CD14-positive monocyte (primary cell): ENCODE measurements around the gene MSL1. TPM values are rescaled to one million over a fixed set of nuclear protein-coding genes. Genes with fewer than 3 reads are reported as not detected.
A peak's percentile ranks its signal among the peaks of the same experiment; 100 is the strongest.

Experiments
- DNase-seq, 3 donors: peaks; one replicate each; pipeline ENCODE4 v3.0.0-alpha.2; 2011 to 2022
- H2AFZ ChIP-seq: 2 replicates; pipeline ENCODE4 v1.6.0; 2012; ENCODE audit warnings: mild to moderate bottlenecking, low read depth, low read length, inconsistent platforms; ENCODE audit not compliant: insufficient read depth, poor library complexity, severe bottlenecking
- H3K27ac ChIP-seq, 2 donors: 1 replicate in 1 of 2; 2 replicates in 1 of 2; pipeline ENCODE4 v1.5.1; 2012 to 2013; ENCODE audit warnings: low read length in 2 of 2, control low read depth in 1 of 2, inconsistent platforms in 1 of 2, low read depth in 1 of 2, mild to moderate bottlenecking in 1 of 2
- H3K27me3 ChIP-seq, 2 donors: one replicate each; pipeline versions ENCODE4 v1.6.0 to v1.6.1; 2011 to 2013; ENCODE audit warnings: low read length in 2 of 2; ENCODE audit not compliant: control insufficient read depth in 2 of 2, insufficient read depth in 2 of 2
- H3K36me3 ChIP-seq, 2 donors: replicated peaks in 1 of 2; 1 replicate in 1 of 2; 2 replicates in 1 of 2; pipeline versions ENCODE4 v1.5.1 to v1.6.1; 2012 to 2013; ENCODE audit warnings: low read length in 2 of 2, control low read depth in 1 of 2, inconsistent platforms in 1 of 2, mild to moderate bottlenecking in 1 of 2; ENCODE audit not compliant: insufficient read depth in 2 of 2, control insufficient read depth in 1 of 2
- H3K4me1 ChIP-seq, 2 donors: 1 replicate in 1 of 2; 2 replicates in 1 of 2; pipeline versions ENCODE4 v1.5.1 to v1.6.1; 2012 to 2013; ENCODE audit warnings: low read length in 2 of 2, control low read depth in 1 of 2, inconsistent platforms in 1 of 2, mild to moderate bottlenecking in 1 of 2, moderate library complexity in 1 of 2; ENCODE audit not compliant: insufficient read depth in 2 of 2, control insufficient read depth in 1 of 2
- H3K4me2 ChIP-seq: replicated peaks from 2 replicates; pipeline ENCODE3; 2012; ENCODE audit warnings: low read length, moderate library complexity, mild to moderate bottlenecking; ENCODE audit not compliant: poor library complexity, severe bottlenecking; ENCODE audit errors: extremely low read depth
- H3K4me3 ChIP-seq, 3 experiments: fragments of 200-600 bp in 1 of 3; sonication (generic) in 1 of 3; replicated peaks in 1 of 3; 1 replicate in 2 of 3; 2 replicates in 1 of 3; pipeline ENCODE4 v1.5.1; 2011 to 2013; ENCODE audit warnings: low read length in 3 of 3, mild to moderate bottlenecking in 3 of 3, control low read depth in 2 of 3, low read depth in 2 of 3, inconsistent platforms in 1 of 3, moderate library complexity in 1 of 3
- H3K79me2 ChIP-seq: 2 replicates; pipeline ENCODE4 v1.6.0; 2012; ENCODE audit warnings: mild to moderate bottlenecking, control low read depth, inconsistent platforms, low read length, moderate library complexity; ENCODE audit not compliant: insufficient read depth
- H3K9ac ChIP-seq: 2 replicates; pipeline ENCODE4 v1.6.0; 2017; ENCODE audit warnings: low read length, mild to moderate bottlenecking; ENCODE audit not compliant: insufficient read depth, poor library complexity, severe bottlenecking
- H3K9me3 ChIP-seq, 2 donors: replicated peaks in 1 of 2; 1 replicate in 1 of 2; 2 replicates in 1 of 2; pipeline versions ENCODE4 v1.5.1 to v1.6.1; 2012 to 2013; ENCODE audit warnings: low read length in 2 of 2, control low read depth in 1 of 2; ENCODE audit not compliant: control insufficient read depth in 1 of 2, insufficient read depth in 1 of 2
- H4K20me1 ChIP-seq: 2 replicates; pipeline ENCODE4 v1.6.0; 2012; ENCODE audit warnings: mild to moderate bottlenecking, low read length, control low read depth, moderate library complexity; ENCODE audit not compliant: insufficient read depth
- H3K27ac Mint-ChIP-seq, 7 donors: one replicate each; pipeline ENCODE4 v1.8.0; 2020; ENCODE audit warnings: mild to moderate bottlenecking in 7 of 7, mixed read lengths in 7 of 7, moderate library complexity in 6 of 7, inconsistent platforms in 2 of 7
- H3K27me3 Mint-ChIP-seq, 3 donors: one replicate each; pipeline ENCODE4 v1.8.0; 2021 to 2022; ENCODE audit warnings: low read depth in 3 of 3, mild to moderate bottlenecking in 3 of 3, mixed read lengths in 3 of 3, moderate library complexity in 3 of 3, inconsistent platforms in 1 of 3
- H3K36me3 Mint-ChIP-seq, 2 donors: one replicate each; pipeline ENCODE4 v1.8.0; 2020; ENCODE audit warnings: mixed read lengths in 2 of 2, inconsistent platforms in 1 of 2, mild to moderate bottlenecking in 1 of 2
- H3K4me1 Mint-ChIP-seq: one replicate; pipeline ENCODE4 v1.8.0; 2020; ENCODE audit warnings: mild to moderate bottlenecking, mixed read lengths
- H3K4me3 Mint-ChIP-seq, 2 donors: one replicate each; pipeline ENCODE4 v1.8.0; 2020; ENCODE audit warnings: mild to moderate bottlenecking in 2 of 2, mixed read lengths in 2 of 2, moderate library complexity in 1 of 2
- H3K9me3 Mint-ChIP-seq, 7 donors: one replicate each; pipeline ENCODE4 v1.8.0; 2020 to 2022; ENCODE audit warnings: mixed read lengths in 7 of 7, mild to moderate bottlenecking in 6 of 7, moderate library complexity in 6 of 7, inconsistent platforms in 2 of 7
- WGBS: methylation state at CpG from one replicate; pipeline ENCODE4 v1.1.5; 2013; ENCODE audit warnings: missing lambda C conversion rate; ENCODE audit not compliant: insufficient coverage; 5-methylcytosine and 5-hydroxymethylcytosine counted together
- intact Hi-C, 2 donors: fragments of 100-400 bp; cut with micrococcal nuclease; formaldehyde crosslinking; loops; one replicate each; pipeline versions ENCODE4 v1.15.0 to v1.15.1; 2023
- polyA plus RNA-seq, 3 donors: library from polyadenylated mRNA; depleted of rRNA in 1 of 3; unstranded in 2 of 3; stranded (reverse) in 1 of 3; fragments of 300-500 nt in 2 of 3; fragments of >200 nt in 1 of 3; fragmentation: Illumina TruSeq in 2 of 3; gene quantifications; 1 replicate in 2 of 3; 2 replicates in 1 of 3; pipeline ENCODE4 v1.2.3, GENCODE V29; 2012 to 2021
- TF ChIP-seq, protein P1 (sequence below): fragments of 200-600 bp; IDR thresholded peaks from one replicate; pipeline ENCODE4 v1.8.0; 2022; ENCODE audit warnings: antibody characterized with exemption, mild to moderate bottlenecking

Gene MSL1
- polyA plus RNA-seq, 3 donors, result 10.0 to 89.2 (median 11.4) TPM

- H3K4me1 ChIP-seq, result peaks cover 40 to 52% of the 10 kb centered on the region in 2 donors
- whole genome bisulfite sequencing, result no CpG with 5 or more reads among the region's 4 CpGs
- intact Hi-C loops, result loop anchor here (2.0 to 10.0 kb wide), 3 partner anchors 50 to 172 kb away; partner anchors contain the start of genes CDC6 (in 1 of the 2) and THRA (in 1 of the 2)
- no peak overlapping the region for H3K4me3 ChIP-seq
- H3K36me3 ChIP-seq, result no peaks in the 10 kb centered on the region
- no peak overlapping the region for H3K4me2 ChIP-seq
- no peak overlapping the region for H3K27ac ChIP-seq
- H3K4me1 Mint-ChIP-seq, result peaks cover 59% of the 10 kb centered on the region
- H3K9ac ChIP-seq, result no peak overlapping the region
- H3K27me3 ChIP-seq, result no peaks in the 10 kb centered on the region
- H3K9me3 Mint-ChIP-seq, result peaks cover 0 to 3% (median 0%) of the 10 kb centered on the region in 7 donors
- no peak overlapping the region for H2AFZ ChIP-seq
- no peaks in the 10 kb centered on the region for H4K20me1 ChIP-seq
- no peaks in the 10 kb centered on the region for H3K9me3 ChIP-seq
- DNase-seq, result no peak
- TF ChIP-seq, protein P1, sequence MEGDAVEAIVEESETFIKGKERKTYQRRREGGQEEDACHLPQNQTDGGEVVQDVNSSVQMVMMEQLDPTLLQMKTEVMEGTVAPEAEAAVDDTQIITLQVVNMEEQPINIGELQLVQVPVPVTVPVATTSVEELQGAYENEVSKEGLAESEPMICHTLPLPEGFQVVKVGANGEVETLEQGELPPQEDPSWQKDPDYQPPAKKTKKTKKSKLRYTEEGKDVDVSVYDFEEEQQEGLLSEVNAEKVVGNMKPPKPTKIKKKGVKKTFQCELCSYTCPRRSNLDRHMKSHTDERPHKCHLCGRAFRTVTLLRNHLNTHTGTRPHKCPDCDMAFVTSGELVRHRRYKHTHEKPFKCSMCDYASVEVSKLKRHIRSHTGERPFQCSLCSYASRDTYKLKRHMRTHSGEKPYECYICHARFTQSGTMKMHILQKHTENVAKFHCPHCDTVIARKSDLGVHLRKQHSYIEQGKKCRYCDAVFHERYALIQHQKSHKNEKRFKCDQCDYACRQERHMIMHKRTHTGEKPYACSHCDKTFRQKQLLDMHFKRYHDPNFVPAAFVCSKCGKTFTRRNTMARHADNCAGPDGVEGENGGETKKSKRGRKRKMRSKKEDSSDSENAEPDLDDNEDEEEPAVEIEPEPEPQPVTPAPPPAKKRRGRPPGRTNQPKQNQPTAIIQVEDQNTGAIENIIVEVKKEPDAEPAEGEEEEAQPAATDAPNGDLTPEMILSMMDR, result no peak
- no peak overlapping the region for H3K4me3 Mint-ChIP-seq
- peaks cover 0 to 2% (median 0%) of the 10 kb centered on the region in 3 donors for H3K27me3 Mint-ChIP-seq
- H3K27ac Mint-ChIP-seq, result peak overlapping the region in 6 of 7 donors; percentile 16 to 86 (median 65)
- no peaks in the 10 kb centered on the region for H3K36me3 Mint-ChIP-seq
- H3K79me2 ChIP-seq, result no peaks in the 10 kb centered on the region
These were observed 9.1 kb upstream of the MSL1 start for GRCh38 chr17:40112718-40113109.

DNA sequence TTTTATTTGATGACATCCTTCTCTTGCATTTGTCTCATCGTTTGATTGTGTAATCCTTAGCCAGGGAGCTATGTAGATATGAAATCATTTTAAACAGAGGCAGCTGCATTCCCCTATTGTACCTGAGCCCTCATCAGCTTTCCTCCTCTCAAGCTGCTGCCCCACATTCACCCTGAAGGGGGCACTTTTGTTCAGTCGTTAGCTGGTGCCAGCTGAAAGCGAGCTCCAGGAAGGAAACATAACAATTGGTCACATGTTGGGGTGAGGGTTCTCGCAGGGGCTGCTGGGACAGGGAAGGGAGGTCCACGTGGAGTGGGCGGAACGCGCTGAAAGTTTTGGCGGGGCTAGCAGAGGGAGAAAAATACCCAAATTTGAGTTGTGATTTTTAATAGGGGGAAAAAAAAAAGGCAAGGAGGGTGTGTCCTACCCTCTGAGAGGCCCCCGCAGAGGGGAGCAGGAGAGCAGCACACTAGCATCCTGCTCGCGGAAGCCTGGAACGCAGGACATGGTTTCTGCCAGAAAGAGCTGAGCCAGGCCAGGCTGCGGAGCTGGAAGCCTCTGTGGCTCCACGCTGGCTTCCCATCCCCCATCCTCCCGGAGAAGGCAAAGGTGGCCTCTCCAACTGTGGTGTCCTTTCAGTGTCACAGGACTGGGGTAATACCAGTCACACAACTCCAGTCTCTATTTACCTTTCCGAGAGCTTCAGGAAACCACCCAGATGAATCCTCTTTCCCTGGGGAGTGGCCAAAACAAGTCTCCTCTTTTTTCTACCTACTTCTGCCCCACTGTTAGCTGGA lies 8.5 kb upstream of the MSL1 start:
- H3K36me3 ChIP-seq, result no peaks in the 10 kb centered on the region
- intact Hi-C loops, result loop anchor here (2.0 to 10.0 kb wide), 3 partner anchors 51 to 171 kb away; partner anchors contain the start of genes CDC6 (in 1 of the 2) and THRA (in 1 of the 2)
- peak overlapping the region; percentile 22 for H3K9ac ChIP-seq
- H3K27ac ChIP-seq, result no peak overlapping the region
- DNase-seq, result peak; percentile 91 to 92 (median 91)
- peak overlapping the region; percentile 72 for H2AFZ ChIP-seq
- Mint-ChIP-seq H3K4me3 (peak overlapping the region; percentile 78 to 96), H3K36me3 (no peaks in the 10 kb centered on the region), H3K27me3 (peaks cover 0 to 2% (median 0%) of the 10 kb centered on the region in 3 donors), H3K27ac (peak overlapping the region; percentile 53 to 86 (median 65)), H3K9me3 (peaks cover 0 to 3% (median 0%) of the 10 kb centered on the region in 7 donors), H3K4me1 (peaks cover 59% of the 10 kb centered on the region)
- H3K4me2 ChIP-seq, result peak overlapping the region; percentile 82
- TF ChIP-seq, protein P1, result peak; percentile 86
- under 1% methylated on average over 15 of the region's 17 CpGs for WGBS
- no peaks in the 10 kb centered on the region for H3K79me2 ChIP-seq
- H3K4me3 ChIP-seq, result peak overlapping the region; percentile 30 to 73 (median 38)
- no peaks in the 10 kb centered on the region for H3K27me3 ChIP-seq
- no peaks in the 10 kb centered on the region for H4K20me1 ChIP-seq
- H3K9me3 ChIP-seq, result no peaks in the 10 kb centered on the region
- peaks cover 40 to 52% of the 10 kb centered on the region in 2 donors for H3K4me1 ChIP-seq
